ENCODE data around the gene CUL3.
A peak's percentile ranks its signal among the peaks of the same experiment; 100 is the strongest.

Gene CUL3

GRCh38 chr2:224561234-224562005 is 23.7 kb downstream of the CUL3 start:
- Histone ChIP-seq H4K20me1 (ENCODE audit: insufficient read depth, low read length) (no peaks in the 10 kb centered on the region), H3K9me3 (ENCODE audit: low read length) (0 out of 2 replicates have a peak, but pooled peaks cover 8% of the 10 kb centered on the region), H3K4me2 (ENCODE audit: low read length) (peak overlapping the region; percentile 26; the same call in 1 of the 2 replicates), H3K9ac (ENCODE audit: low read length) (peak overlapping the region; percentile 7; the same call in 1 of the 2 replicates), H3K27ac (ENCODE audit: low read depth, low read length, poor library complexity, severe bottlenecking) (peak overlapping the region; percentile 77), H3K27me3 (ENCODE audit: insufficient read depth, low read length) (no peaks in the 10 kb centered on the region), H3F3A (ENCODE audit: insufficient read depth, low read length) (no peaks in the 10 kb centered on the region), H3K4me1 (ENCODE audit: insufficient read depth, low read length, severe bottlenecking) (peaks cover 32% of the 10 kb centered on the region), H3K9me2 (ENCODE audit: low read depth, low read length) (no peaks in the 10 kb centered on the region), H3K36me3 (ENCODE audit: insufficient read depth, low read length) (peaks cover 78% of the 10 kb centered on the region), H3K79me2 (ENCODE audit: insufficient read depth, low read length) (peaks cover 100% of the 10 kb centered on the region), H3K4me3 (ENCODE audit: low read depth, low read length, poor library complexity, severe bottlenecking) (no peak overlapping the region), H2AFZ (ENCODE audit: low read length) (no peak overlapping the region)
- TF ChIP-seq EZH2 (IDR thresholded peaks at IDR 0.05; ENCODE audit: borderline replicate concordance, low read length) (no peak), CTCF (IDR thresholded peaks at IDR 0.05; ENCODE audit: low read length) (no peak)

DNA sequence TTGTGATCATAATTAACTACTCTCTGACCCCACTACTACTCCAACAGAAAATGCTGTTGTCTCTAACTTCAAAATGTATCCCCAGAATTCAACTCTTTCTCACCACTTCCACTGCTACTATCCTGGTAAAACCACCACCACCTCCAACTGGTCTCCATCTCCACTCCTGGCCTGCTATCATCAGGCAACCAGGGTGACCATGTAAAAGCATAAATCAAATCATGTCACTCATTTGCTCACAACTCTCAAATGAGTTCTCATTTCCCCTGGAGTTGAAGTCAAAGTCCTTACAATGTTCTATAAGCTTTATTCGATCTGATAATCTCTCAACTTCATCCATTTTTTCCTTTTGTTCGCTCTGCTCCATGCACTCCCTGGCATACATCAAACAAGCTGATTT is 24.6 kb downstream of the CUL3 start:
- Histone ChIP-seq H3K9ac (ENCODE audit: low read length) (no peak overlapping the region), H3F3A (ENCODE audit: insufficient read depth, low read length) (no peaks in the 10 kb centered on the region), H3K79me2 (ENCODE audit: insufficient read depth, low read length) (peaks cover 100% of the 10 kb centered on the region), H3K9me3 (ENCODE audit: low read length) (no peaks in the 10 kb centered on the region), H3K4me3 (ENCODE audit: low read depth, low read length, poor library complexity, severe bottlenecking) (no peak overlapping the region), H3K27ac (ENCODE audit: low read depth, low read length, poor library complexity, severe bottlenecking) (peak overlapping the region; percentile 77), H3K9me2 (ENCODE audit: low read depth, low read length) (no peaks in the 10 kb centered on the region), H4K20me1 (ENCODE audit: insufficient read depth, low read length) (no peaks in the 10 kb centered on the region), H3K4me1 (ENCODE audit: insufficient read depth, low read length, severe bottlenecking) (peaks cover 32% of the 10 kb centered on the region), H2AFZ (ENCODE audit: low read length) (no peak overlapping the region), H3K36me3 (ENCODE audit: insufficient read depth, low read length) (peaks cover 78% of the 10 kb centered on the region), H3K4me2 (ENCODE audit: low read length) (no peak overlapping the region; the same call in 1 of the 2 replicates), H3K27me3 (ENCODE audit: insufficient read depth, low read length) (no peaks in the 10 kb centered on the region)
- no peak for TF ChIP-seq EZH2 (IDR thresholded peaks at IDR 0.05; ENCODE audit: borderline replicate concordance, low read length)
- no peak for TF ChIP-seq CTCF (IDR thresholded peaks at IDR 0.05; ENCODE audit: low read length)

GRCh38 chr2:224557610-224558009 is 27.6 kb downstream of the CUL3 start:
- Histone ChIP-seq H3K4me1 (ENCODE audit: insufficient read depth, low read length, severe bottlenecking) (peaks cover 24% of the 10 kb centered on the region), H3K4me2 (ENCODE audit: low read length) (no peak overlapping the region), H2AFZ (ENCODE audit: low read length) (no peak overlapping the region), H3K9ac (ENCODE audit: low read length) (no peak overlapping the region), H3K79me2 (ENCODE audit: insufficient read depth, low read length) (peaks cover 98% of the 10 kb centered on the region), H3K9me2 (ENCODE audit: low read depth, low read length) (no peaks in the 10 kb centered on the region), H4K20me1 (ENCODE audit: insufficient read depth, low read length) (no peaks in the 10 kb centered on the region), H3K4me3 (ENCODE audit: low read depth, low read length, poor library complexity, severe bottlenecking) (no peak overlapping the region), H3K9me3 (ENCODE audit: low read length) (no peaks in the 10 kb centered on the region), H3K27ac (ENCODE audit: low read depth, low read length, poor library complexity, severe bottlenecking) (no peak overlapping the region), H3K27me3 (ENCODE audit: insufficient read depth, low read length) (no peaks in the 10 kb centered on the region), H3K36me3 (ENCODE audit: insufficient read depth, low read length) (peaks cover 87% of the 10 kb centered on the region), H3F3A (ENCODE audit: insufficient read depth, low read length) (no peaks in the 10 kb centered on the region)
- TF ChIP-seq EZH2 (IDR thresholded peaks at IDR 0.05; ENCODE audit: borderline replicate concordance, low read length) = no peak
- TF ChIP-seq CTCF (IDR thresholded peaks at IDR 0.05; ENCODE audit: low read length) = no peak
